ENCODE data around the gene FUT1. TPM values are rescaled to one million over a fixed set of nuclear protein-coding genes. Genes with fewer than 3 reads are reported as not detected.

Gene FUT1
- total and polyA plus RNA-seq, 9 of the 15 experiments (the other 6 are each of a cell fraction or from before 2014, with no cell fraction given), result 2.3 to 18.5 (median 8.8) TPM

DNA sequence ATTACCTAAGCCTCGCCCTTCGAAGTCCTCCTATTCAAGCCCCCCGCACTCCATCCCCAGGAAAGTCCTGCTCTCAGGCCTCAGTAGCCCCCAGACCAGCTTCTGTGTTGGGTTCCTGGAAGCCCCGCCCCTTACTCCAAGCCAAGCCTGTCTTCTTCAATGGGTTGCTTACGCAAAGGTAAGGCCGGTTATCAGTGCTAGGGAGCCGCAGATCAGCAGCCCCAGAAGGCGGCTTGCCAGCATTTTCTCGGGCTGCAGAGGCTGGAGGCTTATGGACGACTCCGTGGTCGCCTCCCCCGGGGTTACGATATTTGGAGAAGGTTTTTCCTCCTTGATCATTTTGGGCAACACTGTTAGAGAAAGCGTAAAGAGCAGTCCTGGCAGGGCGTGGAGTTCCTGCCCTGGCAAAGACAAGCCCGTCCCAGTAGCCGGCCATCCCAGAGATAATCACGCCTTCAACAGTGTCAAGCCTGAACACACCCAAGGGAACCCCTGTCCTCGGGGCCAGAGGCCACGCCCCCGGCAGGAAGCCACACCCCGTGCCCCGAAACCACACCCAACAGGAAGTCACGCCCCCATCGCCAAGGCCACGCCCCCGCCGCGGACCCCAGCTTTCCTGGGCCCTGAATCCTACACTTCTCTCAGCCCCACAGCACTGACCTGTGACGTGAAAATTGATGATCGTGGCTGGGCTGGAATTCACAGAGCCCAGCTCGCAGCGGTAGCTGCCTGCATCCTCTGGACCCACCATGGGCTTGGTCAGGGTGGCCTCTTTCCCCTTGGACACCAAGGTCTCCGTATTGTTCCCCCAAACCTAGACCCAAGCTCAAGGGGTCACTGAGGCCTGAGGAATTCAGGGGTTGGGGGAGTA, 11.1 kb downstream of the FUT1 start (continued):
- TF ChIP-seq RCOR1 (IDR thresholded peaks at IDR 0.05; ENCODE audit: borderline replicate concordance in 1 of 2, low read depth in 2 of 2, low read length in 2 of 2) (0 out of 4 replicates have a peak, but pooled peaks of 1 of the 2 experiments have one; percentile 10), YY1 (IDR thresholded peaks at IDR 0.05; ENCODE audit: borderline replicate concordance in 1 of 3, control insufficient read depth in 1 of 3, extremely low read depth in 1 of 3, insufficient read depth in 3 of 3, insufficient read length in 1 of 3, insufficient replicate concordance in 2 of 3, low read depth in 1 of 3, low read length in 2 of 3) (peak in 2 of 3 experiments; percentile 15 to 33), CREB1 (IDR thresholded peaks at IDR 0.05) (no peak), CREB1 (CRISPR knock-in tag; IDR thresholded peaks at IDR 0.05) (0 out of 2 replicates have a peak, but pooled peaks have one; percentile 25), ATF1 (CRISPR knock-in tag; IDR thresholded peaks at IDR 0.05) (no peak), ATF1 (tag; IDR thresholded peaks at IDR 0.05) (peak; percentile 56), MLX (CRISPR knock-in tag; conservative IDR thresholded peaks at IDR 0.05) (no peak), CHD2 (IDR thresholded peaks at IDR 0.05; ENCODE audit: low read depth, low read length) (no peak), NR1H2 (CRISPR knock-in tag; IDR thresholded peaks at IDR 0.05) (no peak), SOX6 (IDR thresholded peaks at IDR 0.05) (peak; percentile 38; the same call in 1 of the 2 replicates), FOS (IDR thresholded peaks at IDR 0.05; ENCODE audit: extremely low read depth, insufficient read length) (no peak), CEBPG (CRISPR knock-in tag; IDR thresholded peaks at IDR 0.05) (no peak), CEBPG (tag; conservative IDR thresholded peaks at IDR 0.05 in 1 of 2, IDR thresholded peaks at IDR 0.05 in 1 of 2) (0 out of 4 replicates have a peak, but pooled peaks of 1 of the 2 experiments have one; percentile 26), FOXP1 (CRISPR knock-in tag; IDR thresholded peaks at IDR 0.05) (0 out of 2 replicates have a peak, but pooled peaks have one; percentile 54), TSC22D4 (tag; IDR thresholded peaks at IDR 0.05) (no peak), HDAC1 (IDR thresholded peaks at IDR 0.05) (peak in 1 of 2 experiments; percentile 13; a peak in 1 of 4 replicates), ZNF696 (CRISPR knock-in tag; conservative IDR thresholded peaks at IDR 0.05) (no peak), THRAP3 (IDR thresholded peaks at IDR 0.05; ENCODE audit: borderline replicate concordance) (no peak), MTA2 (IDR thresholded peaks at IDR 0.05; ENCODE audit: low read depth) (no peak), RHOXF2B (CRISPR knock-in tag; conservative IDR thresholded peaks at IDR 0.05) (no peak), MYNN (IDR thresholded peaks at IDR 0.05) (no peak), MYNN (CRISPR knock-in tag; IDR thresholded peaks at IDR 0.05) (no peak), RBM39 (optimal IDR thresholded peaks at IDR 0.05; ENCODE audit: low read depth, low read length) (no peak)
- TF ChIP-seq, protein P1, sequence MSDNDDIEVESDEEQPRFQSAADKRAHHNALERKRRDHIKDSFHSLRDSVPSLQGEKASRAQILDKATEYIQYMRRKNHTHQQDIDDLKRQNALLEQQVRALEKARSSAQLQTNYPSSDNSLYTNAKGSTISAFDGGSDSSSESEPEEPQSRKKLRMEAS (CRISPR knock-in tag; IDR thresholded peaks at IDR 0.05), result 0 out of 2 replicates have a peak, but pooled peaks have one; percentile 16
- TF ChIP-seq, protein P2, sequence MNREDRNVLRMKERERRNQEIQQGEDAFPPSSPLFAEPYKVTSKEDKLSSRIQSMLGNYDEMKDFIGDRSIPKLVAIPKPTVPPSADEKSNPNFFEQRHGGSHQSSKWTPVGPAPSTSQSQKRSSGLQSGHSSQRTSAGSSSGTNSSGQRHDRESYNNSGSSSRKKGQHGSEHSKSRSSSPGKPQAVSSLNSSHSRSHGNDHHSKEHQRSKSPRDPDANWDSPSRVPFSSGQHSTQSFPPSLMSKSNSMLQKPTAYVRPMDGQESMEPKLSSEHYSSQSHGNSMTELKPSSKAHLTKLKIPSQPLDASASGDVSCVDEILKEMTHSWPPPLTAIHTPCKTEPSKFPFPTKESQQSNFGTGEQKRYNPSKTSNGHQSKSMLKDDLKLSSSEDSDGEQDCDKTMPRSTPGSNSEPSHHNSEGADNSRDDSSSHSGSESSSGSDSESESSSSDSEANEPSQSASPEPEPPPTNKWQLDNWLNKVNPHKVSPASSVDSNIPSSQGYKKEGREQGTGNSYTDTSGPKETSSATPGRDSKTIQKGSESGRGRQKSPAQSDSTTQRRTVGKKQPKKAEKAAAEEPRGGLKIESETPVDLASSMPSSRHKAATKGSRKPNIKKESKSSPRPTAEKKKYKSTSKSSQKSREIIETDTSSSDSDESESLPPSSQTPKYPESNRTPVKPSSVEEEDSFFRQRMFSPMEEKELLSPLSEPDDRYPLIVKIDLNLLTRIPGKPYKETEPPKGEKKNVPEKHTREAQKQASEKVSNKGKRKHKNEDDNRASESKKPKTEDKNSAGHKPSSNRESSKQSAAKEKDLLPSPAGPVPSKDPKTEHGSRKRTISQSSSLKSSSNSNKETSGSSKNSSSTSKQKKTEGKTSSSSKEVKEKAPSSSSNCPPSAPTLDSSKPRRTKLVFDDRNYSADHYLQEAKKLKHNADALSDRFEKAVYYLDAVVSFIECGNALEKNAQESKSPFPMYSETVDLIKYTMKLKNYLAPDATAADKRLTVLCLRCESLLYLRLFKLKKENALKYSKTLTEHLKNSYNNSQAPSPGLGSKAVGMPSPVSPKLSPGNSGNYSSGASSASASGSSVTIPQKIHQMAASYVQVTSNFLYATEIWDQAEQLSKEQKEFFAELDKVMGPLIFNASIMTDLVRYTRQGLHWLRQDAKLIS (CRISPR knock-in tag; IDR thresholded peaks at IDR 0.05), result no peak

Data from K562 (cell line).